Measurements from ENCODE around the gene CLEC6A.

DNA sequence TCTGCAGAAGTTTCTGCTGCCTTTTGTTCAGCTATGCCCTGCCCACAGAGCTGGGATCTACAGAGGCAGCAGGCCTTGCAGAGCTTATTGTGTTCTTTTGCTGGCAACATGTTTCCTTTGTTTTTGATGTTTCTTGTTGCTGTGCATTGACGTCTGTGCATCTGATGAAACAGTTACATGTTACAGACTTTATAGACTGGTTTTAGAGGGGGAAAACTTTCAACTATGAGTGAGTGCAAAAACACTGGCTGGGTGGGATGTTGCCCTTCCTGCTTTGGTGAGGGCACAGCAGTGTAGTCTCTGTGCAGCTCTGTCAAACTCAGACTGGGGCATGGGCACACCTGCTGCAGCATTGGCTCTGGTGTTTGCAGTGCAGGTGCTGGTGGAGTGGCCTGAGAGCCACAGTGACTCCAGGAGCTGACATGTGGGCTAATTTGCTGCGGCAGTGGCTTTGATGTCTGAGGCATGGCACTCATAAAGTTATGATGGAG, 26.9 kb downstream of the CLEC6A start:
- TF ChIP-seq POLR2A (IDR thresholded peaks at IDR 0.05) (no peak), CTCF (IDR thresholded peaks at IDR 0.05) (no peak)
